ENCODE results near the gene CERKL.

CERKL gene

DNA sequence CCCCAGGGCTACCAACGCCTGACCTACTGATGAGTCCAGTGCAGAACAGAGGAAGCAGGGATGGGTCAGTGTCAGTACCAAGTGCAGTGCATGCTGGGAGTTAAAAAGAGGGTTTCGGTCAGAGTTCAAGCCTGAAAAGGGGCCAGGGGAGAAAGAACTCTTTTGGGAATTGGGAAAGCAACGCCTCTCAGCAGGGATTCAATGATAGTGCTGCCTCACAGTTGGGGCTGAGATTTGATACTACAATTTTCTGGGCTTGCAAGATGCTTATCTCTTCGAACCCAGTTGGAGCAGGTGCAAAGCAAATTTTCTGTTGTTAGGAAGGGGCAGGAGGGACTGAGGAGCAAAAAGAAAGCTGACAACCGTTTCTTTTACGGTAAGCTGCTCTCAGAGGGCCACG, 82.6 kb downstream of the CERKL start:
- DNase-seq (ENCODE audit: low spot score): no peak

DNA sequence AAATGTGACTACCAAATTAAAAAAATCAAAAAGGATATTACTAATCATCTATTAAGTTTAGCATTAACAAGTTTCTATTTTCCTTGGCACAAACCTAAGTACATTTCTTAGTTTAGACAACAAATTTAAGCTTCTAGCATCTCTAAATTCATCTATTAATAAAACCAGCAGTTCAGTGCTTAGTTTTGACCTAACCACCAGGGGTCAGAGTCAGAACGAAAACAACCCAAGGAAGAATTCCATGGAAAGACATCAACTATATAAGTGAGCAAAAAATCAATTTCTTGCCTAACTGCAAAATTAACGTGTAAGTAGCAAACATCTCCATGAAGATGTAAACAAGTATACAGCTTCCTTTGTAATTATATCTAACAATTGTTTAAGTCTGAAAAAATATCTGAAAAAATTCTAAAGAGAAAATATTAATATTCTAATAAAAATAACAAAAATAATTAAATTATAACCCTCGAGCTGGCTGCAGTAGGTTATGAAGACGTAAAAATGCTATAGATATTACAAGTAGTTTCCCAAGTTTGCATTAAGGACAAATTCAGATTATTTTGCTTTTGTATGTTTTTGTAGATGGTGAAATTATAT, 83.7 kb downstream of the CERKL start:
- peak; percentile 25 for DNase-seq (ENCODE audit: low spot score)

DNA sequence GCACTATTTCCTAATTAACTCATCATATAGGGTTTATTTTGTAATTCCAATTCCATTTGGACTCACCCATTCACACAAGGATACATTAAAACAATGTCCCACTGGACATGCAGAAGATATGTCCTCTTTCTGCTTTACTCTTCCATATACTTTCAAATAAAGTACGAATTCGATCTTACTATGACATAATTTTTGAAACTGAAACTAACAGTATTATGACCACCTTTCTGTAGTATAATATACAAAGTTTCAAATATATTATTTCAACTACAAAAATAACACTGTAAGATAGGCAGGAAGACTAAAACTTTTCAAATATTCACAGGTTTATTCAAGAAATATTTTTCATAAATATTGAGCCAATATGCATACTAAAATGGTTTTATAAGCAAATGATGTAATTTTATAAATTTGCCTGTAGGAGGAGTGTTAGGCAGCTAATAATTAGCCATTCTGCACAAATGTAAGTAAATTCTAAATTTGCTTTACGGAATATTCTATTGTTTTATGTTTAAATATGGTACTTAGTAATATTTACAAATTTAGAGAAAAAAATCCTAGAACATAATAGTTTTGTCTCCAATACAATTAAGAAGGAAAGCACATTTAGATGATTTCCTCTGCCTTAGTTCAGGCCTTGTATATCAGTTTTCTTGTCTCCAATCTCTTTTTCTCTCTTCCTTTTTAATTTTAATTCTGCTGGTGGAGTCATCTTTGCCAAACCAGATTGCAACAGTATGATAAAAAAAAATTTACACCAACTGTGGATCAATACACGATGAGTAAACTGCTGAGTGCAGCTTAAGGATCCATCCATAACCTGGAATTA, 85.9 kb downstream of the CERKL start:
- DNase-seq (ENCODE audit: low spot score): no peak

DNA sequence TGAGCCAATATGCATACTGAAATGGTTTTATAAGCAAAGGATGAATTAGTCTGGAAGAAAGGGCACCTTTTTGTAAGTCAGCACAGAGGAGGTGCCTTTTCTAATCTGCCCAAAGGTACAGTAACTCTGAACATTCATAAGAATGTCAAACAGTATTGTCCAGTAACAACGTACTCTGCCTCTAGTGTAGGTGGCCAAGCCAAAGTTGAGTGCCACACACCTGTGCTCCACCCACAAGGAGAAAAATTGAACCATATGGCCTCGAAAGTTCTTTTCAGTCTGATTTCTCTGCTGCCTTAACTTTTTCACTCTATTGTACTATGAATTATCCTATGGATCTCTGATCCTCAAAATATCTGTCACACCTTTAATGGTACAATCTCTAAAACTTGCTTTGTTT, 86.8 kb downstream of the CERKL start:
- no peak for DNase-seq (ENCODE audit: low spot score)

DNA sequence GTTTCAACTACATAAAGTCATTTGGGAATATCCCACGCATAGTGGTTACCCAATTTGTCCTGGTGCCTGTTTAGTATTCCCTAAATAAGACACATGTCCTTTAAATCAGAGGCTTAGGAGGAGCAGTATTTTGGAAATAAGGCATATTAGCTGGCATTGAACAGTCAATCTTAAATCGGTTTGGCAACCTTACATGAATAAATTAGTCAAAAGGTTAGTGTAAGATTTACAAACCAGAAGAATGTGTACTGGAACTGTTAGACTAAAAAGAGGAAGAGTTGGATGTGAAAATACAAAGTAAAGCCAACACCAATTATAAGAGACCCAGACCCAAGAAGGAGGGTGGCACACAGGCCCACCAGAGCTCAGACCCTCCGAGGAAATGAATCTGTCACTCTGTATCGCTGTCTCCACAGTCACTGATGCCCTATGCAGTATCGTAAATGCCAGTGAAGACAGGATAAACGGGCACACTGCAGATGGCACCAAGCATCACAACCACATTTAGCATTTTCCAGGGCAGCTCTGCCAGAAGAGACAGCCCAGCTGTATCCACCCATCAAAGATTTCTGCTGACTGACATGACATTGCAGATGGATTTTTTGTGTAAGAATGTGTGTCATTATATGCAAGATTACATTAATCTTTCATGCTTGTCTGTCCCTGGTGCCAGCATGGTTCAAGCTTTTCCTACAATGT, 90.4 kb downstream of the CERKL start:
- DNase-seq (ENCODE audit: low spot score): no peak

DNA sequence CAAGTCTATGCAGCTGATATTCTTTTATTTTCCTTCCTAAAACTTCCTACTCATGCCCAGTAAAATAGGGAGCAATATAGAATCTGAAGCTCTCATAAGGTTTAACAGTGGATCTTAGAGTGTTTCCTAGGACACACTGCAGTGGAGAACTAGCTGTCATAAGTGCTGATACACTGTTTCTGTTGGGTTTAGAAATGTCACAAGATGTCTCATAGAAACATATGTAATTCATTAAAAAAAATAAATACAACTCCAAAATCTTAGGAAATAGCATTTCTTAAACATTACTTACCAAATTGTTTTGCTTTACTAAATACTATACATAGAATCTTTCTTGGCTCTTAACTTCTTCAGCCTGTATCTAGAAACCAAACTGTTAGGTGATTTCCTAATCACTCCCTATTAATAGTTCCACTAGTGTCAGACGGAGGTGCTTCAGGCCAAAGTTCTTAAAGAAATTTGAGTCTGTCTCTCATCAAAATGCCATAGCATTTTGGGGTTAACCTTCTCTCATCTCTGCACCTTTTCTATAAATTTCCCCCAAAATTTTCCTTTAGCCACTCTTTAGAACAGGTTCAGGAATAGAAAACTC, 93.7 kb downstream of the CERKL start:
- peak; percentile 17 for DNase-seq (ENCODE audit: low spot score)

DNA sequence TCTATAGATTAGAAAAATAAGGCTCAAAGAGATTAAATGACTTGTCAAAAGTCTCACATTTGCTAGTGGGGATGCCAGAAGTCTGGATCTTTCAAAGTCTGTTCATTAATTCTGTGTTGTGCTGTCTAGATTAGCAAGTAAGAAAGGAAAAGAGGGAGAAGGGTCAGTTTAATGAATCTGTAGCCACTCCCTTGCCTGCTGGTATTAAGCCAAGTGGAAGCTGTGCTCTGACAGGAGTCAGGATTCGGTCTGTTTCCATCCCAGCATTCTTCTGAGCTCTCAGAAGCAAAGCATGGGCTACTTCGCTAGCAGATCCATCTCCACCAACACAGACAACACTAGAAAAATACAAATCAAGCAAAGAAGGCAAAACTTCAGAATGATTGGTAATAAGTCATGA, 98.5 kb downstream of the CERKL start:
- no peak for DNase-seq (ENCODE audit: low spot score)

DNA sequence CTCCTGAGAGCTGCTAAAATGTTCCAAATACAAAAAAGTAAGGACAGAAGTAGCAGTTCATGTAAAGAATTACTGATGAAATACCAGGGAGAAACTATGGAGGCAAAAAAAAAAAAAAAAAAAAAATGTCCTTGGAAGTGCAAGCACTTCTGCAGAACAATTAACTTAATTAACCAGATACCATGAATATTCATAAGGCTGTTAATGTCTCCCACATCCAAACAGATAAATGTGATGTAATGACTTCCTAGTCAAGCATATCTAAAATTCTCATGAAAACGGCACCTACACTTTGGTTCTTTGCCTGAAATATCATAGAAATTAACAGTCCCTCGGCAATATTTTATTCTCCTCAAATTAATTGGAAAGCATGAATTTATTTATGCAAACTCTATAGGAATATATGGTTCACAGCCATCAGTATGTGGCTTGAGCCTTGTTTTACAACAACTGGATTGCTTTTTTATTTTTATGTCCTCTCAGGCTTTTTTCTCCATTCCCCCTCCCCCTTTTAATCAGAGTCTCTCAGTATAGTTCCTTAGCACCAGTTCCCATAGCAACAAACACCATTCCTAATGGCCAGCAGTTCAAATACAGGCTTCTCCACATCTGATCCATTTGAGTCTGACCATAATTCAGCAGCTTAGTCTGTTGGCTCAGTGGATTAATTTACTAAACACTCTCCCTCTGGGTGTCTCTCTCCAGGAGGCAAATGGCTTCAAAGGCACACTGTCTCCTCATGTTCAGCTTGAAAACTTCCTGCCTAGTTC, 102.7 kb downstream of the CERKL start:
- DNase-seq (ENCODE audit: low spot score): no peak

DNA sequence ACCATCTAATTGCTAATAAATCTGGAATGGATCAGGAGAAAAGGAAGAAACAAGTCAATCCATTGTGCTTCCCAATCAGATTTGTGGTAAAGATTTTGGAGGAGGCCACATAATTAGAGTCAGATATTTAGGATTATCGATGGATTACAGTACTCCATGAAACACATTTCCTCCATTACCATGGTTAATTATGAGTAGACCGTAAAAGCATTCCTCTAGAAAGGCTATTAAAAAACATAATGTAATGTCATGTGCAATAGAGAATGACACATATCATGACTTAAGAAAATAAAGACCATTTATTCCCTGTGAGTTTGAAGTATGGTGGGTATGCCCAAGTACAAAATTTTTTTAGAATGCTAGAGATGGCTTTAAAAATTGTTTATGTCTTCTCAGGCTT, 103.7 kb downstream of the CERKL start:
- DNase-seq (ENCODE audit: low spot score): no peak

DNA sequence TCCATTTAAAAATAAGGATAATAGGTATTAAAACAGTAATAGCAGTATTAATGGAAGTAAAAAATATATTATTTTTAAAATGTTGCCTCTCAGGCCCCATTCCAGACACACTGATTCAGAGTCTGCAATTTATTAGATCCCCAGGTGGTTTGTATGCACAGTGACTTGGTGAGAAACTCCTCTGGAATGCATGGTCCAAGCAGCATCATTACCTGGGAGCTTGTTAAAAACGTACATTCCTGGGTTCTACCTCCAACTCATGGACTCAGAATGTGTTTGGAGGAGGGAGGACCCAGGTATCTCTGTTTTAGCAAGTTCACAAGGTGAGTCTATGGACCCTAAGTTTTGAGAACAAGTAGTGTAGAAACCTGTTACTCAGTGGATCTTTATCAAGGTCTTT, 104.1 kb downstream of the CERKL start:
- peak; percentile 16 for DNase-seq (ENCODE audit: low spot score)

DNA sequence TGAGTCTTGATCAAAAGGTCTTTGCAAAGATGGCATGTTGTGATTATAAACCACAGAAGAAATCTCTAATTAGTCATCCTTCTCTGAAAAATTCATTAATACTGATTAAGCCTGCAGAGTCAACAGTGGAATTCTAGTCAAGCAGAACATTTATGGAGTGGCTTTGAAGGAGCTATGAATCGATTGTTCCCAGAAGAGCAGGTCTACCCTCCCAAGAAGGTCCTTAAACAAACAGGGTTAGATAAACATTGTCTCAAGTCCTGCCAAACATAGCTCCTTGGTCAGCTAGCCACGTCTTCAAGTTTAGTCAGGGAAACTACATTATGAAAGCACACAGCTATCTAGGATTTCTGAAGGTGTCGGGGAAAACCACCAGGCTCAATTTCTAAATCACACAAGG, 110.8 kb downstream of the CERKL start:
- DNase-seq (ENCODE audit: low spot score): no peak

DNA sequence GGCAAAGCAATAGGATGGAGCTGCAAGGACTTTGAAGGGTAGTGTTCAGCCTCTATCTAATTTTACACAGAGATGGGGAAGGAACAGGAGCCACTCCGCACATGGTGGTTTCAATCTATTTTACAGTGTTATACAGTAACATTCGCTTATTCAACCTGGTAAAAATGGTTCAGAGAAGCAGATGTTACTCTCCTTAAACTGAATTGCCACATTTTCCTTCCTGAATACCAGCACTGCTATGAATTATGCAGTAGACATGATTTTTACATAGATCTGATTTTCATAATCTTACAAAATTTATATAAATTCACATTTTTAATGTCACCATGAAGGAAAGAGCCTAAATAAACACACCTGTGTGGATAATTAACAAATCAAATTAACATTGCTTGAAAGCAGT, 114.7 kb downstream of the CERKL start:
- DNase-seq (ENCODE audit: low spot score): no peak

DNA sequence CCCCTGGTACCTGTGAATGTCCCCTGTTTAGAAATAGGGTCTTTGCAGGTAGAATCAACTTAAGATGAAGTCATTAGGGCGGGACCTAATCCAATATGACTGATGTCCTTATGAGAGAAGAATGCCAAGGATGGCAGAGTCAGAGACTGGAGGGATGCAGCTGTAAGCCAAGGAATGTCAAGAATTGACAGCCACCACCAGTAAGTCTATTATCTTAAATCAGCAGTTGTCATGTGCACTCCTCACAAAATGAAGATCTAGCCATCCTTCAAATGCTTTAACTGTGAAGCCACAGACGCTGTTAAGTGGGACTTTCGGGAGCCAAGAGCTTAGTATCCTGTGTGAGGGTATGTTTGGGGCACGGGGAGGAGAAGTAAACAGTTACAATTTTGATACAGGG, 116.5 kb downstream of the CERKL start:
- DNase-seq (ENCODE audit: low spot score): no peak

DNA sequence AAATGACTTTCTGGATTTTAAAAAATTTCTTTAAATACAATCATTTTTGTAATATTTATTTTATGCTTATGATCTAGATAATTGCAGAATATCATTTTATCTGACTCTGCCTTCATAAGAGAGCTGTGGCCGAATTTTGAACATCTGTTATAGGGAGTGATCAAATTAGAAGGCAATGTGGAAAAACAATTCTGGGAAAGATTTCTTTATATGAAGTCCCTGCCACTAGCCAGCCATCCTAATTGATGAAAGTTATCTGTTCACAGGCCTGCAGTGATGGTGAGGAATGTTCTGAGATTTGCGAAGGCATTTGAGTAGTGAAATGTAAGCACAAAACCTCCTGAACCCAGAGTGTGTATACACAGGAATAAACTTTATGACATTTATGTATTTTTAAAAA, 120.2 kb downstream of the CERKL start:
- DNase-seq (ENCODE audit: low spot score): no peak

DNA sequence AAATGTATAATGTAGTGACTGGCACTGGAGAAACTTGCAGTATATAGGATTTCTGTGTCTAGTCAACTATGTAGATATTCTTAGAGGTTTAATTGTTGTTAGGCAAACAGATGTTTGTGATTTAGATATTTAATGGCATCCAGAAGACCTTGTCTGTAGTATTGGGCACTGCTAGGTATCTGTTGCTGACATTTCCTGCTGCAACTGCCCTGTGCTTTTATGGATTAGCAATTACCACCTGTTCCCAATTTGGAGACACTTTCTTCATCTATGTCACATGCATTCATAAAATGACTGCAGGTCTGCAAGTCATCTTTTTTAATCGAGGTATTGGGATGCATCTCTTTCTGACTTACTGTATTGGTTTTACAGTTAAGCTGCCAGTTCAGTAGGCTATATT, 128.5 kb downstream of the CERKL start:
- DNase-seq (ENCODE audit: low spot score): no peak

DNA sequence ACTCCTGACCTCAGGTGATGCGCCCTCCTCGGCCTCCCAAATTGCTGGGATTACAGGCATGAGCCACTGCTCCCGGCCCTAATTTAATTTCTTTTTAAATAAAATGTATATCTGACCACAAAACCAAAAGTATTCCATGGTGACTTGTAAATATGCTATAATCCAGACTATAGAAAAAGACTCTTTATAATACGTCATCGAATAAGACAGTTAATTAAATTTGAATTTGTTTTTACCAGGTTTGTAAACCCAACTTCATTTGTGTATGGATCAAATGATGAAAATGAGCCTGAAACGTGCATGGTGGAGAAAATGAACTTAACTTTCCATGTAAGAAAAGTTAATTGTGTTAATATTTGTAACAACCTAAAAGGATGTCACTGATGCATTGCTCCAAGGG, 129.8 kb downstream of the CERKL start:
- no peak for DNase-seq (ENCODE audit: low spot score)

DNA sequence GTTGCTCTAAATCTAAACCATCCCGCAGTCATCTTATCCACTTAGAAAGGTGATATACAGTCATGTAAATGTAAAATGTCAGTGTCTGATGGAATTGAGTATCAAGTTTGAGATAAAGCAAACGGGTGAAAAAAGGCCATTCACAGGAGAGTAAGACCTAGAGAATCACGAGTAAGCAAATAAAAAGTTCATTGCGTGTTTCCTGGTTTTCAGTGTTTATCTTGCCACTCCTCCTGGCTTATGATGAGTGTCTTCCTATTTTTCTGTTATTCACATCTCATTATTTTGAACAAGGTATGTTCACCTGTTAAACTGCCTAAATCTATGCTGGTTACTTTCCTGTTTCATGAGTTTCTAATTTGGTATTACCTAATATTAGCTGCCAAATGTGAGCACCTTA, 130.9 kb downstream of the CERKL start:
- DNase-seq (ENCODE audit: low spot score): no peak

DNA sequence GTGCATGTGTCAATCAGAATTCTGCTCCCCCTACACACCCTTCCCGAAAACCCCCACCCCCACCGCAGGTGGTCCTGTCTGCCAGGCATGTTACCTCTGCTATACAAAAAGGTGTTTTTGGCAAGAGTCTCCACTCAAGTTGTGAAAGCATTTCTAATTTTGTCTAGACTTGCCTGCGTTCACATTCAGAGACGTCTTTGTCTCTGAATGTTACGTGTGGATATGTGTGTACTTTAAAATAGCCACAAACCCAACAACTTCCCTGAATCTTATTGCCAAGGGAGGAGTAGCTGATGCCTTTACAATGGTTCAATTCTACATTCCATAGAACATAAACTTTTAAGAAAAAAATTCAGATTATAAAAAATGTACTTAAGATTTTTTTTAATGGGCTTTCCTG, 133.1 kb downstream of the CERKL start:
- no peak for DNase-seq (ENCODE audit: low spot score)

DNA sequence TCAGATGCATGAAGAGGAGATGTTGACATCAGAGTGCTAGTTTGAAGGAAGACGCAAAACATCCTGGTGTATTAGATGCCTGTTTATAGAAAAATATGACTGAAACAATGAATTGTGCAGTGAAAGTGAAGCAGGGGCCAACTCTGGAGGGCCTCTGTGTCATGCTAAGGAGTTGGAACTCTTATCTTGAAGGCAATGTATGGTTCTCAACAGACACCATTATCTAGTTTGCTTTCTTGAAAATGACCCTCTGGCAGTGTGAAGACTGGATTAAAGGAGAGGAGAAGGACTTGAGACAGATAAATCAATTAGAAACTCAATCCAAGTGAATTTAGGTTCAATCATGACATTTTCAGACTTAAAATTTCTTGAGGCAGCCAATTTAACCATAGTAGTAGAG, 136.7 kb downstream of the CERKL start:
- no peak for DNase-seq (ENCODE audit: low spot score)

DNA sequence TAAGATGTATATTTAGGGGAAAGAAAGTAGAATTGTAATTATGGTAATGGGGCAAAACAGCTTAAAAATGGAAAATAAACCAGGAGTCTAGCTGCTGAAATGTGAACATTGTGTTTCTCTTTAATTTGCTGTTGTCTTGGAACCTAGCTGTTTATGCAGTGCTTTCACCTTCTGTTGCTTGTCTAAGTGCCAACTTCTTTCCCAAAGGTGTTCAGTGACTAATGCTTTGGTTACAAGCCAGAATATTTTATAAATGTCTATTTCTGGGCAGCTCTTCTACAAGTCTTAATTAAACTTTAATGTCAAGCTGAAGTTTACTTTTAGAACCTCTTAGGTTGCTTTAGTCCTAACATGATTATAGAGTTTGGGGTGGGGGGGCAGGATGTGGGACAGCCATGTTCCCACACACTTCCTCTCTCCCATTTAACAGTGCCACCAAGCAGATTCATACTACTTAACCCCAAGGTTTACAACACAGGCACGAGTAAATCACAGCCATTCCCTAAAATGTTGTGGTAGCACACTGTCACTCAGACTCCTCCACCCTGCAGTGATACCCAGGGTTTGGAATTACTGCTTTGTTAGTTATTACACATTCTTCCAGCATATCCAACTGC, 139.1 kb downstream of the CERKL start:
- DNase-seq (ENCODE audit: low spot score): no peak

DNA sequence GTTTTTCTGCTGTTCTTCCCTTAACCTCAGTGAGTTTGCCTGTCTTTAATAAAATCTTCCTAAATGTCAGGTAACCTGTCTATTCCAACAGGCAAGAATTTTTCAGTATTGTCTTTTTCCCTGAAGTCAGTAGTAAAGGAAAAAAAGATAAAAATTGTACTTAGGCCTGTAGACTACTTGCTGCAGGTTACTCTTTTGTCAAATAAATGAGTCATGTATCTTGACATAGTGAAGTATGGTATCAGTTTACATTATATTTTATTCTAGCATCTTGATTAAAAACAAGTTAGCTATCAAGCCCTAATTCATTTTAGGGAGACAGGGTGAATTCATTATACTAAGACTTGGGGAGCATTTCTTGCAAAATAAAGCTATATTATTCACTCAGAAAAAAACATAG, 139.9 kb downstream of the CERKL start:
- no peak for DNase-seq (ENCODE audit: low spot score)

DNA sequence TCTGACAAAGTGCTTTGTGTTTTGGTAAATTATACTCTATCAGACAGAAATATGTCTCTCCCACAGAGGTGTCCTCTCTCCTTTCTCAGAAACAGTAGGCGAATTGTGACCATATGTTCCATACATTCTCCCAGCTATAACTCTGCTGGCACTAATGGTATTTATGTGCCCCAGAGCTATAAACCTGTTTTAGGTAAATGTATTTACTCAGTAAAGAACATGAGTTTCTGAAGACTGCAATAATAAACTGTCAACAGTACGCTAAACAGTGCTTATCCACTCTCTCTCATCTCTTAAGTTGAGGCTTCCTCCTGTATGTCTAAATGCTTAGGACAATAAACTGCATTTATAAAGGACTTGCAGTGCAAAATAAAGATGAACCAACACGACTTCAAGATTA, 141.2 kb downstream of the CERKL start:
- DNase-seq (ENCODE audit: low spot score): no peak

Measured in AG20443 (cell line).